Bronchial epithelial cell (primary cell): ENCODE measurements around the gene LCN1. TPM values are rescaled to one million over a fixed set of nuclear protein-coding genes. Genes with fewer than 3 reads are reported as not detected.

ENCODE experiments used
- DNase-seq: peaks from one replicate; pipeline ENCODE4 v3.0.0-alpha.2; 2010; ENCODE audit warnings: low read depth
- FAIRE-seq: peaks from 2 replicates; lab custom pipeline; 2011; peaks lifted over from hg19 to GRCh38; lab: Jason Lieb, UNC
- H3K27me3 ChIP-seq: 2 replicates; pipeline ENCODE4 v1.5.1; 2011; ENCODE audit warnings: low read length; ENCODE audit not compliant: control insufficient read depth, insufficient read depth
- H3K36me3 ChIP-seq: 2 replicates; pipeline ENCODE4 v1.5.1; 2011; ENCODE audit warnings: low read length; ENCODE audit not compliant: control insufficient read depth, insufficient read depth
- H3K4me3 ChIP-seq: 2 replicates; pipeline ENCODE4 v1.5.1; 2011; ENCODE audit warnings: mild to moderate bottlenecking, low read depth, low read length, control low read depth
- total RNA-seq: library from RNA; depleted of rRNA; stranded (reverse); fragments of >200 nt; gene quantifications from 2 replicates; pipeline ENCODE4 v1.2.1, GENCODE V29; 2014
- TF ChIP-seq, protein P1 (sequence below): IDR thresholded peaks from 2 replicates; pipeline ENCODE4 v1.5.1; 2011; ENCODE audit warnings: mild to moderate bottlenecking, moderate library complexity, low read length, control low read depth, inconsistent platforms; ENCODE audit not compliant: insufficient read depth, severe bottlenecking

The LCN1 gene
- total RNA-seq, 1 donor from 2014 or later = not detected

DNA sequence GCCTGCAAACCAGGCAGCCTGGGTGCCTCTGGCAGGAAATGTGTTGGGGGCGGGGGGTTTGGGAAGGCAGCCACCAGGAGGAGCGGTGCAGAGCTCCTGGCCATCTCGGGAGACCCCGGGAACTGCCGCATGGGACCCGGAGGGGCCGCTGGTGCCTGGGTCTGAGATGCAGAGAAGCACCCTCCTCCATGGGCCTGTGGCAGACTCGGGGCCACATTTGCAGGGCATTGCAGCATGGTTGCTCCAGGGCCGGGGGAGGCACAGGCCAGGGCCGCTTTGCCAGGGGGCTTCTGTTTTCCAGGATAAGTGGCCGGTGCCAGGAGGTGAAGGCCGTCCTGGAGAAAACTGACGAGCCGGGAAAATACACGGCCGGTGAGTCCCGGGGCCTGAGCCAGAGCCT is 1.7 kb downstream of the LCN1 start:
- DNase-seq (no peak), FAIRE-seq (no peak)
- H3K27me3 ChIP-seq = no peaks in the 10 kb centered on the region
- no peaks in the 10 kb centered on the region for H3K36me3 ChIP-seq
- H3K4me3 ChIP-seq = no peak overlapping the region
- TF ChIP-seq, protein P1, sequence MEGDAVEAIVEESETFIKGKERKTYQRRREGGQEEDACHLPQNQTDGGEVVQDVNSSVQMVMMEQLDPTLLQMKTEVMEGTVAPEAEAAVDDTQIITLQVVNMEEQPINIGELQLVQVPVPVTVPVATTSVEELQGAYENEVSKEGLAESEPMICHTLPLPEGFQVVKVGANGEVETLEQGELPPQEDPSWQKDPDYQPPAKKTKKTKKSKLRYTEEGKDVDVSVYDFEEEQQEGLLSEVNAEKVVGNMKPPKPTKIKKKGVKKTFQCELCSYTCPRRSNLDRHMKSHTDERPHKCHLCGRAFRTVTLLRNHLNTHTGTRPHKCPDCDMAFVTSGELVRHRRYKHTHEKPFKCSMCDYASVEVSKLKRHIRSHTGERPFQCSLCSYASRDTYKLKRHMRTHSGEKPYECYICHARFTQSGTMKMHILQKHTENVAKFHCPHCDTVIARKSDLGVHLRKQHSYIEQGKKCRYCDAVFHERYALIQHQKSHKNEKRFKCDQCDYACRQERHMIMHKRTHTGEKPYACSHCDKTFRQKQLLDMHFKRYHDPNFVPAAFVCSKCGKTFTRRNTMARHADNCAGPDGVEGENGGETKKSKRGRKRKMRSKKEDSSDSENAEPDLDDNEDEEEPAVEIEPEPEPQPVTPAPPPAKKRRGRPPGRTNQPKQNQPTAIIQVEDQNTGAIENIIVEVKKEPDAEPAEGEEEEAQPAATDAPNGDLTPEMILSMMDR = no peak

DNA sequence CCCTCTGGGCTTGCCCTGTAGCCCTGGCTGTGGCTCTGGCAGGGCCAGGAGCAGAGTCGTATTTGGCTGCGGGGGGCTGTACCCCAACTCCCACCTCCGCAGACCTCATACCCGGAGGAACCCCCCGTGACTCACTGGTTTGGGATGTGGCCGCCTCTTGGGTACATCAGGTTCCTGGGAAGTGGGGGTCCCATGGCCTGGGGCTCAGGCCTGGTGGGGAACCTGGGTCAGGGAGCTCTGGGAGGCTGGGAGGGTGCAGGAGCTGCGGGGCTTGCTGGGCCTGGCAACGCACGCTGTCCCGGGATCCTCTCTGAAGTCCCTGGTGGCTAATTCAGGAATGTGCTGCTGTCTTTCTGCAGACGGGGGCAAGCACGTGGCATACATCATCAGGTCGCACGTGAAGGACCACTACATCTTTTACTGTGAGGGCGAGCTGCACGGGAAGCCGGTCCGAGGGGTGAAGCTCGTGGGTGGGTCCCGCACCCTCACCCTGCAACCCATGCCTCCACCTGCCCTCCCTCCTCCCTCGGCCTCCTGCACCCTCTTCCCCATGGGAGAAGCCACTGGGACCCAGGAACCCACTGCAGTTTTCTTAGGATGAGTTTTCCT is 2.4 kb downstream of the LCN1 start:
- Histone ChIP-seq H3K36me3 (no peaks in the 10 kb centered on the region), H3K4me3 (no peak overlapping the region), H3K27me3 (no peaks in the 10 kb centered on the region)
- TF ChIP-seq, protein P1 = no peak
- FAIRE-seq (no peak), DNase-seq (no peak)

DNA sequence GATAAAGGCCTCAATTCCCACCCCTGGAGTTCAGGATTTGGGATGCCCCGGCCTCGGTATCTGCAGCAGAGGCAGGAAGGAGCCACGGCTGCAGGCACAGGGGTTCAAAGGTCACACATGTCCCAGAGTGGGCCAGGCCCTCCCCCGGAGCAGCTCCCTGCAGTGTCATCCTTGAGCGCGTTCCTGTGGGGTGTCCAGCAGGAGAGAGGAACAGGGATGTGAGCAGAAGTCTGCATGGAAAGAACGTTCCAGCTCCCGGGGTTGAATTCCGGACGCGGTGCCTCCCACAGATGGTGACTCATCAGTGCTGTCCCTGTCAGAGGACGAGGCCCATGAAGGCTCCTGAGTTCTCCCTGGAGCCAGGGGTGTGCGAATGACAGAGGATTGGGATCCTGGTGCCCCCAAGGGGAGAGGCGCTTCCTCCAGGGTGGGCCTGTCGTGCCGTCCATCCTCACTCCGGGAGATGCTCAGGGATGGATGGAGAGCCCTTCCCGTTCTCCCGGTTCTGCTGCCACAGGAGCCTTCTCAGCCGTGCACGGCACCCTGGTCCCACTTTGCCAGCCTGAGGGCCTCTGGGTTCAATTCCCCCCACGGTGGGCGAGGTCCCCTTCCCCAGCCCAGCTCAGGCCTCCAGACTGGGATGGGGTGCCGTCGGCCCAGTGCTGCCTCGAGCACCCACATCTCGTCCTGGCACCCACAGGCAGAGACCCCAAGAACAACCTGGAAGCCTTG is 3.1 kb downstream of the LCN1 start:
- DNase-seq (no peak), FAIRE-seq (no peak)
- H3K27me3 ChIP-seq = no peaks in the 10 kb centered on the region
- no peaks in the 10 kb centered on the region for H3K36me3 ChIP-seq
- TF ChIP-seq, protein P1 = no peak
- H3K4me3 ChIP-seq = no peak overlapping the region

GRCh38 chr9:135525241-135526088 is 4.2 kb downstream of the LCN1 start:
- TF ChIP-seq, protein P1 = no peak
- H3K27me3 ChIP-seq = no peaks in the 10 kb centered on the region
- no peak for DNase-seq
- no peak overlapping the region for H3K4me3 ChIP-seq
- no peaks in the 10 kb centered on the region for H3K36me3 ChIP-seq
- FAIRE-seq = no peak

- TF ChIP-seq, protein P1 = no peak
- Histone ChIP-seq H3K36me3 (no peaks in the 10 kb centered on the region), H3K27me3 (no peaks in the 10 kb centered on the region), H3K4me3 (no peak overlapping the region)
- DNase-seq = no peak
- FAIRE-seq = no peak
Observed at GRCh38 chr9:135526089-135526729, 5.0 kb downstream of the LCN1 start.
